GDM1 (cell line): ENCODE data around the gene RSF1.
"Not testable (repeated sequence)": the region's sequence is repeated elsewhere in the genome, so short reads cannot be mapped to it uniquely, and the experiment has no call there.

Experiments used
- DNase-seq: peaks from one replicate; lab custom pipeline; 2025; lab: John Stamatoyannopoulos, UW

RSF1 gene

GRCh38 chr11:77687088-77687487 lies 133.4 kb downstream of the RSF1 start:
- DNase-seq: no peak

- DNase-seq: no peak
Measured at GRCh38 chr11:77677138-77677537, 143.4 kb downstream of the RSF1 start.

- DNase-seq: no peak
Measured at GRCh38 chr11:77672264-77672663, 148.3 kb downstream of the RSF1 start.

- DNase-seq: no peak
Measured at GRCh38 chr11:77669848-77670511, 150.5 kb downstream of the RSF1 start.

GRCh38 chr11:77668760-77669159 lies 151.8 kb downstream of the RSF1 start:
- DNase-seq: no peak

- no peak for DNase-seq
Measured at GRCh38 chr11:77665240-77665965, 155.1 kb downstream of the RSF1 start.

GRCh38 chr11:77661670-77662069 lies 158.9 kb downstream of the RSF1 start:
- DNase-seq: no peak

GRCh38 chr11:77660947-77661346 lies 159.6 kb downstream of the RSF1 start:
- no peak for DNase-seq

- DNase-seq: no peak
Measured at GRCh38 chr11:77658213-77659013, 162.1 kb downstream of the RSF1 start.

GRCh38 chr11:77656362-77656761 lies 164.2 kb downstream of the RSF1 start:
- DNase-seq: no peak

GRCh38 chr11:77654770-77655434 lies 165.6 kb downstream of the RSF1 start:
- DNase-seq: no peak

- no peak for DNase-seq
Measured at GRCh38 chr11:77650123-77650522, 170.4 kb downstream of the RSF1 start.

- no peak for DNase-seq
Measured at GRCh38 chr11:77647654-77648305, 172.7 kb downstream of the RSF1 start.

- DNase-seq: no peak
Measured at GRCh38 chr11:77644887-77645286, 175.6 kb downstream of the RSF1 start.

- DNase-seq: no peak
Measured at GRCh38 chr11:77642228-77642627, 178.3 kb downstream of the RSF1 start.

GRCh38 chr11:77637345-77638165 lies 183.0 kb downstream of the RSF1 start, which contains the start of gene CLNS1A:
TSS of gene CLNS1A (minus strand) at chr11:77637794. CDS start at chr11:77637714, 80 bp downstream.
- DNase-seq: peak; percentile 89

- DNase-seq: no peak
Measured at GRCh38 chr11:77636731-77637344, 183.7 kb downstream of the RSF1 start.

GRCh38 chr11:77633926-77634325 lies 186.6 kb downstream of the RSF1 start:
- DNase-seq: not testable (repeated sequence)

- no peak for DNase-seq
Measured at GRCh38 chr11:77630157-77630710, 190.3 kb downstream of the RSF1 start.
